HG03521 (cell line): ENCODE results near the gene STON2.
"Not testable (repeated sequence)": the region's sequence is repeated elsewhere in the genome, so short reads cannot be mapped to it uniquely, and the experiment has no call there.

Source experiments
- ATAC-seq: cut with Tn5 transposase; IDR thresholded peaks from one replicate; pipeline ENCODE4 v1.9.1; 2021; ENCODE audit warnings: mild to moderate bottlenecking, moderate library complexity; ENCODE audit not compliant: unreplicated experiment

Gene STON2

GRCh38 chr14:81384900-81385299, 15.2 kb downstream of the STON2 start:
- ATAC-seq, result no peak

- ATAC-seq, result no peak
These were observed 17.5 kb downstream of the STON2 start for GRCh38 chr14:81382517-81383225.

- ATAC-seq, result not testable (repeated sequence)
These were observed 20.1 kb downstream of the STON2 start for GRCh38 chr14:81380009-81380408.

- no peak for ATAC-seq
These were observed 28.3 kb downstream of the STON2 start for GRCh38 chr14:81371802-81372201.

- no peak for ATAC-seq
These were observed 32.6 kb downstream of the STON2 start for GRCh38 chr14:81367563-81367962.

- ATAC-seq, result no peak
These were observed 33.2 kb downstream of the STON2 start for GRCh38 chr14:81366884-81367283.

GRCh38 chr14:81366214-81366613, 33.9 kb downstream of the STON2 start:
- ATAC-seq, result no peak

- no peak for ATAC-seq
These were observed 36.3 kb downstream of the STON2 start for GRCh38 chr14:81363746-81364378.

- ATAC-seq, result no peak
These were observed 46.3 kb downstream of the STON2 start for GRCh38 chr14:81353691-81354323.

- no peak for ATAC-seq
These were observed 47.7 kb downstream of the STON2 start for GRCh38 chr14:81352413-81352812.

- no peak for ATAC-seq
These were observed 48.9 kb downstream of the STON2 start for GRCh38 chr14:81351205-81351604.

- no peak for ATAC-seq
These were observed 49.6 kb downstream of the STON2 start for GRCh38 chr14:81350344-81351130.

- no peak for ATAC-seq
These were observed 52.1 kb downstream of the STON2 start for GRCh38 chr14:81348061-81348460.

- no peak for ATAC-seq
These were observed 54.3 kb downstream of the STON2 start for GRCh38 chr14:81345781-81346180.

GRCh38 chr14:81344481-81345160, 55.5 kb downstream of the STON2 start:
- no peak for ATAC-seq

GRCh38 chr14:81343701-81344100, 56.4 kb downstream of the STON2 start:
- no peak for ATAC-seq

- ATAC-seq, result no peak
These were observed 57.1 kb downstream of the STON2 start for GRCh38 chr14:81342850-81343580.

GRCh38 chr14:81341781-81342180, 58.3 kb downstream of the STON2 start:
- ATAC-seq, result no peak

GRCh38 chr14:81341370-81341769, 58.8 kb downstream of the STON2 start:
- ATAC-seq, result no peak

- no peak for ATAC-seq
These were observed 59.9 kb downstream of the STON2 start for GRCh38 chr14:81340201-81340600.
